Fibroblast of the aortic adventitia (primary cell): ENCODE results near the gene L3MBTL1. TPM values are rescaled to one million over a fixed set of nuclear protein-coding genes. Genes with fewer than 3 reads are reported as not detected.
"Not testable (repeated sequence)": the region's sequence is repeated elsewhere in the genome, so short reads cannot be mapped to it uniquely, and the experiment has no call there.

Experiments used
- DNase-seq: peaks from one replicate; pipeline ENCODE4 v3.0.0-alpha.2; 2010; ENCODE audit warnings: low read depth
- H3K4me3 ChIP-seq: 2 replicates; pipeline ENCODE4 v1.5.1; 2011; ENCODE audit warnings: low read depth, mild to moderate bottlenecking, control low read depth, low read length, moderate library complexity
- CTCF ChIP-seq: IDR thresholded peaks from 2 replicates; pipeline ENCODE4 v1.5.1; 2011; ENCODE audit warnings: mild to moderate bottlenecking, low read length, control low read depth, inconsistent platforms; ENCODE audit not compliant: insufficient read depth
- total RNA-seq: library from RNA; depleted of rRNA; stranded (reverse); fragments of >200 nt; gene quantifications from 2 replicates; pipeline ENCODE4 v1.2.3, GENCODE V29; 2012; ENCODE audit warnings: low replicate concordance

L3MBTL1 gene
- total RNA-seq, 1 donor = 8.9 TPM

GRCh38 chr20:43472671-43473380 is 34.7 kb upstream of the L3MBTL1 start:
- no peak for TF ChIP-seq CTCF
- no peak for DNase-seq

GRCh38 chr20:43473381-43473704 is 34.2 kb upstream of the L3MBTL1 start:
- no peak for DNase-seq
- no peak for TF ChIP-seq CTCF

More at GRCh38 chr20:43472671-43473380, 34.7 kb upstream of the L3MBTL1 start:
- no peak overlapping the region for H3K4me3 ChIP-seq

GRCh38 chr20:43477193-43477592 is 30.3 kb upstream of the L3MBTL1 start:
- no peak for TF ChIP-seq CTCF
- H3K4me3 ChIP-seq = no peak overlapping the region
- no peak for DNase-seq

More at GRCh38 chr20:43473381-43473704, 34.2 kb upstream of the L3MBTL1 start:
- no peak overlapping the region for H3K4me3 ChIP-seq

DNA sequence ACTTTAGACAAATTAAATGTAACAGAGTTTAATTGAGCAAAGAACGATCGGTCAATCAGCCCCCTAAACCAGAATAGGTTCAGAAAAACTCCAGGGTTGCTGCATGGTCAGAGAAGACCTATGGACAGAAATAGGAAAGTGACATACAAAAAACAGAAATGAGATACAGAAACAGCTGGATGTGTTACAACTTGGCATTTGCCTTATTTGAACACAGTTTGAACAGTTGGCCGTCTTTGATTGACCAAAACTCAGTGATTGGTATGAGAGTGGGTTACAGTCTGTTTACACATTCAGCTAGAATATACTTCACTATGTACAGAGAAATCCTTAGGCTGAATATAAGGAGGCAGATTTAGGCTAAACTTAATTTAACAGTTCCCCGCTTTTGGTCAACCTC is 29.9 kb upstream of the L3MBTL1 start:
- TF ChIP-seq CTCF = no peak
- DNase-seq = no peak
- no peak overlapping the region for H3K4me3 ChIP-seq

DNA sequence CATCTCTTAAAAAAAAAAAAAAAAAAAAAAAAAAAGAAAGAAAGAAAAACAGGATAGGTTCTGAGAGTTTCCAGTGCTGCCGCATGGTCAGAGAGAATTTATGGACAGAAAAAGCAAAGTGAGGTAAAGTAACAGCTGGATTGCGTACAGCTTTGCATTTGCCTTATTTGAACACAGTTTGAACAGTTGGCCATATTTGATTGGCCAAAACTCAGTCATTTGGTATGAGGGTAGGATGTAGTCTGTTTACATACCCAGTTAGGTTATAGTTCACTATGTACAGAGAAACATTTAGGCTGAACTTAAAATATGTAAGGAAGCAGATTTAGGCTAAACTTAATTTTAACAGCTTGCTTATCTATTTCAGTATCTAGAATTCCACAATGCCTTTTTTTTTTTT is 17.5 kb upstream of the L3MBTL1 start:
- no peak overlapping the region for H3K4me3 ChIP-seq
- DNase-seq = no peak
- no peak for TF ChIP-seq CTCF

DNA sequence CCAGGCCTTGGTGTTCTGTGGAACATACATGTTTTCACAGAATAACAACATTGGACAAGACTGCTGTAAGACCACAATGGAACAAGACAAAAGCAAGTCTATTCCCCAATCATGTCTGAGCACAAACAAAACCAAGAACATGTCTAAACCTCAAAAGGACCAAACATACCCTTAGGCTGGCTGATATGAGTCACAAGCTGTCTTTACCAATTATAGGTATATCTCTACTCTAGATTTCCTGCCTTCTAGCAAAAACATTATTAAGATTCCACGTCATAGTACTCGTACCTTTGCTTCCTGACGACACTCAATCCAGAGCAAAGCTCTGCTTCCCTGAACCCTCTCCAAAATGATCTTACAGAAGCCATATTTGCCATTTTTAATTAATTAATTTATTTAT is 15.4 kb upstream of the L3MBTL1 start:
- TF ChIP-seq CTCF = no peak
- no peak overlapping the region for H3K4me3 ChIP-seq
- DNase-seq = no peak

DNA sequence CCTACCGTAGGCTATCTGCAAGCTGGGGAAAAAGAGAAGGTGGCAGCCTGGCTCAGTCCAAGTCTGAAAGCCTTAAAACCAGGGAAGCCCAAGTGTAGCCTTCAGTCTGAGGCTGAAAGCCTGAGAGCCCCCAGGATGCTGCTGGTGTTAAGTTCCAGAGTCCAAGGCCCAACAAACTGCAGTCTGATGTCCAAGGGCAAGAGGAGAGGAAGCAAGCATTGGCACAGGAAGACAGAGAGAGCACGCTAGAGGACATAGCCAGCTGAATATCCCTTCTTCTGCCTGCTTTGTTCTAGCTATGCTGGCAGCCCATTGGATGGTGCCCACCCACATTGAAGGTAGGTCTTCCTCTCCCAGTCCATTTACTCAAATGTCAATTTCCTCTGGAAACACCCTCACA is 12.1 kb upstream of the L3MBTL1 start:
- DNase-seq = no peak

DNA sequence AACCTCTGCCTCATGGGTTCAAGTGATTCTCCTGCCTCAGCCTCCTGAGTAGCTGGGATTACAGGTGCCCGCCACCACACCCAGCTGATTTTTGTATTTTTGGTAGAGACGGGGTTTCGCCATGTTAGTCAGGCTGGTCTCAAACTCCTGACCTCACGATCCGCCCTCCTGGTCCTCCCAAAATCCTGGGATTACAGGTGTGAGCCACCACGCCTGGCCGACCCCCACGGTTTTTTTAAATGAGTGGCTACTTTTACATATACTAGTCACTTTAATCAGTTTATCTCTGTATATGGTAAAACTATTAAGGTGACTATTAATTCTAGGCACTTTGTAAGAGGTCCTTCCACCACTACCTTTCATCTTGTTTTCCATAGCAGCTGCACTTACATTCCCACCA is 5.5 kb upstream of the L3MBTL1 start:
- DNase-seq, H3K4me3 ChIP-seq: not testable (repeated sequence)

More for the DNA sequence above, 12.1 kb upstream of the L3MBTL1 start:
- H3K4me3 ChIP-seq = no peak overlapping the region
- no peak for TF ChIP-seq CTCF
